HG03354 (cell line): ENCODE results near the gene DYNC2H1.

ENCODE experiments used
- ATAC-seq: cut with Tn5 transposase; IDR thresholded peaks from one replicate; pipeline ENCODE4 v1.9.1; 2021; ENCODE audit warnings: mild to moderate bottlenecking; ENCODE audit not compliant: unreplicated experiment, poor library complexity, severe bottlenecking

DYNC2H1 gene

GRCh38 chr11:103434073-103434411 lies 324.8 kb downstream of the DYNC2H1 start:
- no peak for ATAC-seq

GRCh38 chr11:103436131-103436770 lies 327.0 kb downstream of the DYNC2H1 start:
- no peak for ATAC-seq

GRCh38 chr11:103441021-103441420 lies 331.8 kb downstream of the DYNC2H1 start:
- ATAC-seq, result no peak

- ATAC-seq, result no peak
Observed at GRCh38 chr11:103448966-103449365, 339.7 kb downstream of the DYNC2H1 start.

GRCh38 chr11:103450241-103450640 lies 341.0 kb downstream of the DYNC2H1 start:
- ATAC-seq, result no peak

- no peak for ATAC-seq
Observed at GRCh38 chr11:103453126-103453525, 343.9 kb downstream of the DYNC2H1 start.

- ATAC-seq, result no peak
Observed at GRCh38 chr11:103453915-103454709, 344.9 kb downstream of the DYNC2H1 start.

GRCh38 chr11:103464420-103464819 lies 355.2 kb downstream of the DYNC2H1 start:
- no peak for ATAC-seq

GRCh38 chr11:103465555-103466140 lies 356.4 kb downstream of the DYNC2H1 start:
- ATAC-seq, result no peak

- no peak for ATAC-seq
Observed at GRCh38 chr11:103471546-103471945, 362.3 kb downstream of the DYNC2H1 start.

- ATAC-seq, result no peak
Observed at GRCh38 chr11:103476874-103477273, 367.6 kb downstream of the DYNC2H1 start.

- ATAC-seq, result no peak
Observed at GRCh38 chr11:103480421-103480820, 371.2 kb downstream of the DYNC2H1 start.

GRCh38 chr11:103483996-103484395 lies 374.8 kb downstream of the DYNC2H1 start:
- ATAC-seq, result no peak

GRCh38 chr11:103484545-103484944 lies 375.3 kb downstream of the DYNC2H1 start:
- ATAC-seq, result no peak

GRCh38 chr11:103486604-103487003 lies 377.4 kb downstream of the DYNC2H1 start:
- ATAC-seq, result no peak

- no peak for ATAC-seq
Observed at GRCh38 chr11:103487113-103487512, 377.9 kb downstream of the DYNC2H1 start.

GRCh38 chr11:103488031-103488461 lies 378.8 kb downstream of the DYNC2H1 start:
- ATAC-seq, result no peak

- no peak for ATAC-seq
Observed at GRCh38 chr11:103488579-103488978, 379.4 kb downstream of the DYNC2H1 start.

- no peak for ATAC-seq
Observed at GRCh38 chr11:103491777-103492176, 382.6 kb downstream of the DYNC2H1 start.

- ATAC-seq, result no peak
Observed at GRCh38 chr11:103494491-103494890, 385.3 kb downstream of the DYNC2H1 start.

- no peak for ATAC-seq
Observed at GRCh38 chr11:103497268-103497667, 388.0 kb downstream of the DYNC2H1 start.
